ENCODE results near the gene PTGDR. TPM values are rescaled to one million over a fixed set of nuclear protein-coding genes. Genes with fewer than 3 reads are reported as not detected.

The PTGDR gene
- total RNA-seq, 1 experiment from 2014 or later = not detected

DNA sequence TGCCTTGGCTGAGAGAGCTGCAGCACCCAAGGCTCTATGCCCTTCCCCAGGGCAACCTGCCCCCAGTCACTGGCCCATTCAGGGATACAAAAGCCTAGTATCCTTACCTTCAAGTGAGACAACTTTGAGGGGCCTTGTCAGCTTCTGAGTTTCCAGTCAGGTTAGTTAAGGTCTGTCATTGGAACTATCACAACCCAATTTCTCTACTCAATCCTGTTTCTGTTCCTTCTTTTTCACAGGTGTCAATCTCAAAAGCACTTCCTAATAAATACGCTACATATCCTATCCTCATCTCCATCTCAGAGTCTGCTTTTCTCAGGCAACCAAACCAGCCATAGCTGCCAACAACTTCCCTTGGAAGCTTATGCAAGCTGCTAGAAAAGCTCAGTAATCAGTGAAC is 4.9 kb upstream of the PTGDR start:
- ChIA-PET POLR2A (ENCODE audit: unreplicated experiment) (no interaction called here), CTCF (no interaction called here)
- H4K20me1 ChIP-seq (ENCODE audit: low read length) = no peaks in the 10 kb centered on the region
- no peaks in the 10 kb centered on the region for H3K9me2 ChIP-seq (replicated peaks; ENCODE audit: low read length)
- no peak overlapping the region for H3K4me2 ChIP-seq (ENCODE audit: low read length)
- H3K4me1 ChIP-seq (ENCODE audit: insufficient read depth, low read length) = no peaks in the 10 kb centered on the region
- no peaks in the 10 kb centered on the region for H3K79me2 ChIP-seq (ENCODE audit: low read length)
- no peak overlapping the region for H3K27ac ChIP-seq (ENCODE audit: low read length)
- no peak for DNase-seq
- H3K9me3 ChIP-seq (ENCODE audit: low read length) = no peaks in the 10 kb centered on the region
- H3K27me3 ChIP-seq (ENCODE audit: low read length) = peaks cover 4% of the 10 kb centered on the region
- ATAC-seq = no peak
- no peak overlapping the region for H3K9ac ChIP-seq (ENCODE audit: low read length)
- no peaks in the 10 kb centered on the region for H3K36me3 ChIP-seq (ENCODE audit: low read depth, low read length)
- no peak overlapping the region for H2AFZ ChIP-seq (ENCODE audit: low read length)
- intact Hi-C loops (cut with micrococcal nuclease) = no loop called here
- BruUV-seq (replicated peaks) = no TSS peak
- no peak overlapping the region for H3K4me3 ChIP-seq (ENCODE audit: low read length)
- H3F3A ChIP-seq (ENCODE audit: low read length, unreplicated experiment) = no peaks in the 10 kb centered on the region
- TF ChIP-seq EZH2phosphoT487 (IDR thresholded peaks at IDR 0.05; ENCODE audit: borderline replicate concordance, low read length) (no peak), EZH2 (IDR thresholded peaks at IDR 0.05; ENCODE audit: low read length, unreplicated experiment) (no peak)

DNA sequence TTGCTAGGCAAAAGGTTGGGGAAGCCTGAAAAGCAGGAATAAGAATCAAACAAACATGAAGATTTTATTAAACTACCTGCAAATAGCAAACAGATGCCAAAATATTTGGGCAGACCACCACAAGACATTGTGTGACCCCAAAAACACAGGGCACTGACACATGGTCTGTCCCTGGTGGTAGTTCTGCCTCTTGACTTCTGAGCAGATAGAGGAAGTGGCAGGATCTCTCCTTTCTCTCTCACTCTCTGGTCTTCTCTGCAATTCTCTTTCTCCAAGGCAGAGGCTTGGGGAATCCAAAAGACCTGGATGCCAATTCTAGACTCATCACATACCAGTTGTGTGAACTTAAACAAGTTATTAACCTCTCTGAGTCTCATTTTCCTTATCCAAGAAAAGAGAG is 4.3 kb upstream of the PTGDR start:
- ATAC-seq = no peak

DNA sequence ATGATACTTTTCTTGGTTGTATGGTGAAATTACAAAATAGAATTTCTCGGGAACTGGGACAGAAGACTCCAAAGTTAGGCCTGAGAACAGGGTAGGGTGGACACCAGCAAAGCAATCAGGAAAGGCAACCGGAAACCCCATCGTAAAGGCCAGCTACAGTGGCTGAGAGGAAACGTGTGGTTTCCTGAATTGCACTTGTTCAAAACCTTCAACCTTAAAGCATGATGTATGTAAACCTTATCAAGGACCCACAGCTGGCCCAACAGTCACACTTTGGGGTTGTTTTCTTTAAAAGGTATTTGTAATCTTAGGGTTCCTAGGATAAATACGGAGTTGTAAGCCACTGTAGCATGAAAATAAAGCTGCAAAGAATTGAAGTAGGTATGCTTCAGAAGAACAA is 2.2 kb upstream of the PTGDR start:
- BruUV-seq (replicated peaks) = no TSS peak
- Histone ChIP-seq H4K20me1 (ENCODE audit: low read length) (no peaks in the 10 kb centered on the region), H3K9me2 (replicated peaks; ENCODE audit: low read length) (no peaks in the 10 kb centered on the region), H3F3A (ENCODE audit: low read length, unreplicated experiment) (no peaks in the 10 kb centered on the region), H3K4me2 (ENCODE audit: low read length) (no peak overlapping the region), H2AFZ (ENCODE audit: low read length) (no peak overlapping the region), H3K79me2 (ENCODE audit: low read length) (no peaks in the 10 kb centered on the region), H3K9me3 (ENCODE audit: low read length) (no peaks in the 10 kb centered on the region), H3K27ac (ENCODE audit: low read length) (no peak overlapping the region), H3K36me3 (ENCODE audit: low read depth, low read length) (no peaks in the 10 kb centered on the region), H3K27me3 (ENCODE audit: low read length) (peaks cover 25% of the 10 kb centered on the region), H3K9ac (ENCODE audit: low read length) (no peak overlapping the region), H3K4me3 (ENCODE audit: low read length) (no peak overlapping the region), H3K4me1 (ENCODE audit: insufficient read depth, low read length) (no peaks in the 10 kb centered on the region)
- POLR2A ChIA-PET (ENCODE audit: unreplicated experiment) = no interaction called here
- intact Hi-C loops (cut with micrococcal nuclease) = no loop called here
- CTCF ChIA-PET = no interaction called here
- no peak for DNase-seq
- no peak for ATAC-seq
- no peak for TF ChIP-seq EZH2phosphoT487 (IDR thresholded peaks at IDR 0.05; ENCODE audit: borderline replicate concordance, low read length)
- TF ChIP-seq EZH2 (IDR thresholded peaks at IDR 0.05; ENCODE audit: low read length, unreplicated experiment) = no peak
- TF ChIP-seq, protein P1, sequence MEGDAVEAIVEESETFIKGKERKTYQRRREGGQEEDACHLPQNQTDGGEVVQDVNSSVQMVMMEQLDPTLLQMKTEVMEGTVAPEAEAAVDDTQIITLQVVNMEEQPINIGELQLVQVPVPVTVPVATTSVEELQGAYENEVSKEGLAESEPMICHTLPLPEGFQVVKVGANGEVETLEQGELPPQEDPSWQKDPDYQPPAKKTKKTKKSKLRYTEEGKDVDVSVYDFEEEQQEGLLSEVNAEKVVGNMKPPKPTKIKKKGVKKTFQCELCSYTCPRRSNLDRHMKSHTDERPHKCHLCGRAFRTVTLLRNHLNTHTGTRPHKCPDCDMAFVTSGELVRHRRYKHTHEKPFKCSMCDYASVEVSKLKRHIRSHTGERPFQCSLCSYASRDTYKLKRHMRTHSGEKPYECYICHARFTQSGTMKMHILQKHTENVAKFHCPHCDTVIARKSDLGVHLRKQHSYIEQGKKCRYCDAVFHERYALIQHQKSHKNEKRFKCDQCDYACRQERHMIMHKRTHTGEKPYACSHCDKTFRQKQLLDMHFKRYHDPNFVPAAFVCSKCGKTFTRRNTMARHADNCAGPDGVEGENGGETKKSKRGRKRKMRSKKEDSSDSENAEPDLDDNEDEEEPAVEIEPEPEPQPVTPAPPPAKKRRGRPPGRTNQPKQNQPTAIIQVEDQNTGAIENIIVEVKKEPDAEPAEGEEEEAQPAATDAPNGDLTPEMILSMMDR (conservative IDR thresholded peaks at IDR 0.05; ENCODE audit: low read depth, low read length) = no peak

More for the DNA sequence above, 4.3 kb upstream of the PTGDR start:
- Histone ChIP-seq H3K4me3 (ENCODE audit: low read length) (no peak overlapping the region), H3K9ac (ENCODE audit: low read length) (no peak overlapping the region), H3K9me3 (ENCODE audit: low read length) (no peaks in the 10 kb centered on the region), H2AFZ (ENCODE audit: low read length) (no peak overlapping the region), H4K20me1 (ENCODE audit: low read length) (no peaks in the 10 kb centered on the region), H3K9me2 (replicated peaks; ENCODE audit: low read length) (no peaks in the 10 kb centered on the region), H3K27ac (ENCODE audit: low read length) (no peak overlapping the region), H3K4me1 (ENCODE audit: insufficient read depth, low read length) (no peaks in the 10 kb centered on the region), H3K36me3 (ENCODE audit: low read depth, low read length) (no peaks in the 10 kb centered on the region), H3K4me2 (ENCODE audit: low read length) (no peak overlapping the region), H3F3A (ENCODE audit: low read length, unreplicated experiment) (no peaks in the 10 kb centered on the region), H3K27me3 (ENCODE audit: low read length) (peaks cover 10% of the 10 kb centered on the region), H3K79me2 (ENCODE audit: low read length) (no peaks in the 10 kb centered on the region)
- TF ChIP-seq EZH2 (IDR thresholded peaks at IDR 0.05; ENCODE audit: low read length, unreplicated experiment) (no peak), EZH2phosphoT487 (IDR thresholded peaks at IDR 0.05; ENCODE audit: borderline replicate concordance, low read length) (no peak)
- TF ChIP-seq, protein P1 (conservative IDR thresholded peaks at IDR 0.05; ENCODE audit: low read depth, low read length) = no peak
- no peak for DNase-seq
- BruUV-seq (replicated peaks) = no TSS peak
- ChIA-PET POLR2A (ENCODE audit: unreplicated experiment) (no interaction called here), CTCF (no interaction called here)
- intact Hi-C loops (cut with micrococcal nuclease) = no loop called here
